ENCODE measurements around the gene SRRM3. TPM values are rescaled to one million over a fixed set of nuclear protein-coding genes. Genes with fewer than 3 reads are reported as not detected.

Gene SRRM3
- polyA plus RNA-seq, 1 of the 3 experiments (the other 2 are of a cell fraction), result 2.7 TPM

DNA sequence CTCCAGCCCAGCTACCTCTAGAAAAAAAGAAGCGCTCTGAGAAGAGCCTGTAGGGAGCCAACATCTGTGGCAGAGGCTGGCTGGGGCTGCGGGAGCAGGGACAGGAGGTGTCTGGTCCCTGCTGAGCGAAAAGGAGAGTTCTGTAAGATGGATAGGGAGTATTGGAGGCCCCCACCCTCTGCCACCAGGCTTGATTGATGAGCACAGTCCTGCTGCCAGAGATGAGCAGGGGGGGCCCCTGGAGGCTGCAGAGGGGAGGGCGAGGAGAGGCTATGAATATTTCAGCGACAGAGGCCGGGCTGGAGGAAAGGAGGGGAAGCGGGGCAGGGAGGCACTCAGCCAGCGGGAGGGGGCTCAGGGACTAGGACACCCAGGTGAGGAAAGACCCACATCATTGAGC, 56.3 kb downstream of the SRRM3 start:
- ChIA-PET CTCF (interaction anchor here (0.9 to 9.1 kb wide), 5 partner anchors 38 to 82 kb away, joined by 3 to 170 read pairs (median 4); partner anchors contain the start of gene SRRM3), POLR2A (interaction anchor here (1.1 kb wide), 1 partner anchor 80 kb away, joined by 3 read pairs; no protein-coding TSS in a partner anchor)
- TF ChIP-seq RAD21 (IDR thresholded peaks at IDR 0.05; ENCODE audit: low read length), result peak; percentile 52; the same call in 1 of the 2 replicates
- no peak for TF ChIP-seq TCF12 (IDR thresholded peaks at IDR 0.05)
- TF ChIP-seq, protein P1, sequence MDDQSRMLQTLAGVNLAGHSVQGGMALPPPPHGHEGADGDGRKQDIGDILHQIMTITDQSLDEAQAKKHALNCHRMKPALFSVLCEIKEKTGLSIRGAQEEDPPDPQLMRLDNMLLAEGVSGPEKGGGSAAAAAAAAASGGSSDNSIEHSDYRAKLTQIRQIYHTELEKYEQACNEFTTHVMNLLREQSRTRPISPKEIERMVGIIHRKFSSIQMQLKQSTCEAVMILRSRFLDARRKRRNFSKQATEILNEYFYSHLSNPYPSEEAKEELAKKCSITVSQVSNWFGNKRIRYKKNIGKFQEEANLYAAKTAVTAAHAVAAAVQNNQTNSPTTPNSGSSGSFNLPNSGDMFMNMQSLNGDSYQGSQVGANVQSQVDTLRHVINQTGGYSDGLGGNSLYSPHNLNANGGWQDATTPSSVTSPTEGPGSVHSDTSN (IDR thresholded peaks at IDR 0.05), result 0 out of 2 replicates have a peak, but pooled peaks have one; percentile 13
- TF ChIP-seq RCOR1 (IDR thresholded peaks at IDR 0.05; ENCODE audit: low read length), result no peak
- TF ChIP-seq, protein P2, sequence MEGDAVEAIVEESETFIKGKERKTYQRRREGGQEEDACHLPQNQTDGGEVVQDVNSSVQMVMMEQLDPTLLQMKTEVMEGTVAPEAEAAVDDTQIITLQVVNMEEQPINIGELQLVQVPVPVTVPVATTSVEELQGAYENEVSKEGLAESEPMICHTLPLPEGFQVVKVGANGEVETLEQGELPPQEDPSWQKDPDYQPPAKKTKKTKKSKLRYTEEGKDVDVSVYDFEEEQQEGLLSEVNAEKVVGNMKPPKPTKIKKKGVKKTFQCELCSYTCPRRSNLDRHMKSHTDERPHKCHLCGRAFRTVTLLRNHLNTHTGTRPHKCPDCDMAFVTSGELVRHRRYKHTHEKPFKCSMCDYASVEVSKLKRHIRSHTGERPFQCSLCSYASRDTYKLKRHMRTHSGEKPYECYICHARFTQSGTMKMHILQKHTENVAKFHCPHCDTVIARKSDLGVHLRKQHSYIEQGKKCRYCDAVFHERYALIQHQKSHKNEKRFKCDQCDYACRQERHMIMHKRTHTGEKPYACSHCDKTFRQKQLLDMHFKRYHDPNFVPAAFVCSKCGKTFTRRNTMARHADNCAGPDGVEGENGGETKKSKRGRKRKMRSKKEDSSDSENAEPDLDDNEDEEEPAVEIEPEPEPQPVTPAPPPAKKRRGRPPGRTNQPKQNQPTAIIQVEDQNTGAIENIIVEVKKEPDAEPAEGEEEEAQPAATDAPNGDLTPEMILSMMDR (IDR thresholded peaks at IDR 0.05), result peak; percentile 13; the same call in 1 of the 2 replicates
- peak; percentile 22; the same call in 1 of the 2 replicates for TF ChIP-seq SMC3 (IDR thresholded peaks at IDR 0.05; ENCODE audit: low read depth, low read length)
- no peak for TF ChIP-seq MEF2A (IDR thresholded peaks at IDR 0.05; ENCODE audit: borderline replicate concordance, low read depth)
- Histone ChIP-seq H3K27ac (ENCODE audit: low read depth in 2 of 2, low read length in 1 of 2) (no peak overlapping the region), H3K4me2 (no peak overlapping the region), H3K36me3 (replicated peaks in 1 of 2; ENCODE audit: control insufficient read depth in 1 of 2, insufficient read depth in 2 of 2, low read length in 1 of 2) (no peaks in the 10 kb centered on the region), H3K4me3 (ENCODE audit: low read depth in 2 of 2, low read length in 1 of 2) (no peak overlapping the region), H3K79me2 (ENCODE audit: insufficient read depth) (no peaks in the 10 kb centered on the region), H3K9me3 (no peaks in the 10 kb centered on the region), H3K9ac (no peak overlapping the region), H3K4me1 (ENCODE audit: control insufficient read depth in 1 of 2, insufficient read depth in 2 of 2, low read depth in 1 of 2, low read length in 1 of 2) (peaks cover 0 to 4% of the 10 kb centered on the region in 2 experiments; a peak in 1 of 4 replicates), H3F3A (replicated peaks; ENCODE audit: insufficient read depth) (peaks cover 5% of the 10 kb centered on the region), H2AFZ (ENCODE audit: low read depth) (no peak overlapping the region), H3K27me3 (ENCODE audit: insufficient read depth) (no peaks in the 10 kb centered on the region), H4K20me1 (ENCODE audit: insufficient read depth) (no peaks in the 10 kb centered on the region), H3K9me2 (no peaks in the 10 kb centered on the region)
- peak; percentile 64 for DNase-seq
- 93% methylated on average over 8 of the region's 8 CpGs for WGBS (ENCODE audit: low lambda C conversion rate)

DNA sequence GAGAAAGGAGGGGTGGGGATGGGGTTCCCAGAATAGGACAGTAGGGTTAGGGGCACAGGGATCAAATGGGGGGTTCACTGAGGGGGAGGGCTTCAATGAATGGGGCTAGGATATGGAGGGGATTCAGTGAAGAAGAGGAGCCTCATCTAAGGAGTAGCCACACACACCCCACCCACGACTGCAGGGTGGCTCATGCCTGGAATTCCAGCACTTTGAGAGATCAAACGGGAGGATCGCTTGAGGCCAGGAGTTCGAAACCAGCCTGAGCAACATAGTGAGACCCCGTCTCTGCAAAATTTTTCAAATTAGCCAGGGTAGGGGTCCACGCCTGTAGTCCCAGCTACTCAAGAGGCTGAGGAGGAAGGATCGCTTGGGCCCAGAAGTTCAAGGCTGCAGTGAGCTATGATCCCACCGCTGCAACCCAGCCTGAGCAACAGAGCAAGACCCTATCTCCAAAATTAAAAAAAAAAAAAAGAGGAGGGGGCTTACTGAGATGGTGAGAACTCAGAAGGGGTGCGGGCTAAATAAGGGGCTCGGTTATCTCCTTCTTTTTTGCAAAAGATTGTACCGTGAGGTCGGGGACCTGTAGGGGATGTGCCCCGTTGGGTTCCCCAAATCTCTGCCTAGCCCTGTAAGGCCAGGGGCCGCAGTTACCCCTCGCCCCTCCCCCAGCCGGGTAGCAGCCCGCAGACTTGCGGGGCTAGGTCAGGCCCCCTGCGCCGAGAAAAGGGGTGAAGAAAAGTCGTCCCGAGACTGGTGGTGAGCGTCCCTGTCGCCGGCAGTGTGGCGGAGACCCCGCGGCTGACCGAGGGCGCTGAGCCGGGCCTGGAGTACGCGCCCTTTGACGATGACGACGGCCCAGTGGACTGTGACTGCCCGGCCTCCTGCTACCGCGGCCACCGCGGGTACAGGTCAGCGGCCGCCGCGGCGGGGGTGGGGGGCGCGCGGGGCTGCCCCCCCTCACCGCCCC, 57.7 kb downstream of the SRRM3 start:
- H2AFZ ChIP-seq (ENCODE audit: low read depth), result peak overlapping the region; percentile 83; the same call in 1 of the 2 replicates
- peak; percentile 81 for DNase-seq
- peaks cover 5% of the 10 kb centered on the region for H3F3A ChIP-seq (replicated peaks; ENCODE audit: insufficient read depth)
- 70% methylated on average over 18 of the region's 50 CpGs for WGBS (ENCODE audit: low lambda C conversion rate)
- TF ChIP-seq, protein P3, sequence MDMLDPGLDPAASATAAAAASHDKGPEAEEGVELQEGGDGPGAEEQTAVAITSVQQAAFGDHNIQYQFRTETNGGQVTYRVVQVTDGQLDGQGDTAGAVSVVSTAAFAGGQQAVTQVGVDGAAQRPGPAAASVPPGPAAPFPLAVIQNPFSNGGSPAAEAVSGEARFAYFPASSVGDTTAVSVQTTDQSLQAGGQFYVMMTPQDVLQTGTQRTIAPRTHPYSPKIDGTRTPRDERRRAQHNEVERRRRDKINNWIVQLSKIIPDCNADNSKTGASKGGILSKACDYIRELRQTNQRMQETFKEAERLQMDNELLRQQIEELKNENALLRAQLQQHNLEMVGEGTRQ (IDR thresholded peaks at IDR 0.05; ENCODE audit: borderline replicate concordance, low read depth, low read length), result no peak
- TF ChIP-seq GABPA (IDR thresholded peaks at IDR 0.05; ENCODE audit: low read depth), result no peak
- TF ChIP-seq MXI1 (IDR thresholded peaks at IDR 0.05; ENCODE audit: low read depth, low read length), result peak; percentile 23; the same call in 1 of the 2 replicates
- H3K36me3 ChIP-seq (replicated peaks in 1 of 2; ENCODE audit: control insufficient read depth in 1 of 2, insufficient read depth in 2 of 2, low read length in 1 of 2), result no peaks in the 10 kb centered on the region
- H4K20me1 ChIP-seq (ENCODE audit: insufficient read depth), result no peaks in the 10 kb centered on the region
- ChIA-PET CTCF (interaction anchor here (4.2 to 9.1 kb wide), 3 partner anchors 9 to 83 kb away, joined by 37 to 289 read pairs (median 170); partner anchors contain the start of gene SRRM3), POLR2A (interaction anchor here (1.0 to 1.5 kb wide), 5 partner anchors 9 to 211 kb away, joined by 3 to 5 read pairs (median 3); partner anchors contain the start of genes MDH2 and STYXL1)
- peak overlapping the region; percentile 40; the same call in 1 of the 2 replicates for H3K9ac ChIP-seq
- H3K79me2 ChIP-seq (ENCODE audit: insufficient read depth), result no peaks in the 10 kb centered on the region
- H3K4me2 ChIP-seq, result peak overlapping the region; percentile 73
- H3K4me1 ChIP-seq (ENCODE audit: control insufficient read depth in 1 of 2, insufficient read depth in 2 of 2, low read depth in 1 of 2, low read length in 1 of 2), result peaks cover 0 to 4% of the 10 kb centered on the region in 2 experiments; a peak in 1 of 4 replicates
- H3K27ac ChIP-seq (ENCODE audit: low read depth in 2 of 2, low read length in 1 of 2), result peak overlapping the region in 1 of 2 experiments; percentile 56; a peak in 2 of 4 replicates
- no peaks in the 10 kb centered on the region for H3K27me3 ChIP-seq (ENCODE audit: insufficient read depth)
- no peaks in the 10 kb centered on the region for H3K9me2 ChIP-seq
- H3K9me3 ChIP-seq, result no peaks in the 10 kb centered on the region
- H3K4me3 ChIP-seq (ENCODE audit: low read depth in 2 of 2, low read length in 1 of 2), result peak overlapping the region; percentile 42 to 55
